ENCODE results near the gene ALDH16A1.
"Not testable (repeated sequence)": the region's sequence is repeated elsewhere in the genome, so short reads cannot be mapped to it uniquely, and the experiment has no call there.

Gene ALDH16A1

DNA sequence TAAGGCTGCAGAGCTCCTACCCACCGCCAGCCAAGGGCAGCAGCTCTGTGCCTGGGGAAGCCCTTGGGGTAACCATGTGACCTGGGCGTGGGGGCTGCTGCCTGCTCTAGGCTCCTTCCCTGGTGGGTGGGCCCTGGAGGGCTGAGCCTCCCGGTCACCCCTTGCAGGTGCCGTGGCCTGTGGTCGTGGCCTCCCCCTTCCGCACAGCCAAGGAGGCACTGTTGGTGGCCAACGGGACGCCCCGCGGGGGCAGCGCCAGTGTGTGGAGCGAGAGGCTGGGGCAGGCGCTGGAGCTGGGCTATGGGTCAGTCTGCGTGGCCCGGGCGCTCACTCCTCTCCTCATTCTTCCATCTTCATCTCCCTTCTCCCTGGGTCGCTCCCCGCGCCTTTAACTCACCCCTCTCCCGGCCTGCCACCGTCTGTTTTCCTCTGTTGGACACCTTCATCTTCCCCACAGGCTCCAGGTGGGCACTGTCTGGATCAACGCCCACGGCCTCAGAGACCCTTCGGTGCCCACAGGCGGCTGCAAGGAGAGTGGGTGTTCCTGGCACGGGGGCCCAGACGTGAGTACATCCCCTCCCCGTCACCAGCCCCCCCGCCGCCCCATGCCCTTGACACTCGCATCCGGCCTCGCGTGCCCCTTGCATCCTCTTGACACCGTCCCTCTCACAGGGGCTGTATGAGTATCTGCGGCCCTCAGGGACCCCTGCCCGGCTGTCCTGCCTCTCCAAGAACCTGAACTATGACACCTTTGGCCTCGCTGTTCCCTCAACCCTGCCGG is 11.1 kb downstream of the ALDH16A1 start:
- no peak for DNase-seq (ENCODE audit: low read depth in 2 of 2)

DNA sequence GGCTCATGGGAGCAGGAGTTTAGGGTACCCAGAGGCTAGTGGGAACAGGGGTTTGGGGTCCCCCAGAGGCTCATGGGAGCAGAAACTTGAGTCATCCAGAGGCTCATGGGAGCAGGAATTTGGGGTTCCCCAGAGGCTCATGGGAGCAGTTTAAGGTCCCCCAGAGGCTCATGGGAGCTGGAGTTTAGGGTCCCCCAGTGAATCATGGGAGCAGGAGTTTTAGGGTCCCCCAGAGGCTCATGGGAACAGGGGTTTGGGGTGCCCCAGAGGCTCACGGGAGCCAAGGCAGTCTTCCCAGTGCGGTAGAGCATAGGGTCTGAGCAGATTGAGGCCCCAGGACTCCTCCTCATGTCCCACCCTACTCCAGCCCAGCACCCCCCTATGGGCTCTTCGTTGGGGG is 12.3 kb downstream of the ALDH16A1 start:
- no peak for DNase-seq (ENCODE audit: low read depth in 2 of 2)

DNA sequence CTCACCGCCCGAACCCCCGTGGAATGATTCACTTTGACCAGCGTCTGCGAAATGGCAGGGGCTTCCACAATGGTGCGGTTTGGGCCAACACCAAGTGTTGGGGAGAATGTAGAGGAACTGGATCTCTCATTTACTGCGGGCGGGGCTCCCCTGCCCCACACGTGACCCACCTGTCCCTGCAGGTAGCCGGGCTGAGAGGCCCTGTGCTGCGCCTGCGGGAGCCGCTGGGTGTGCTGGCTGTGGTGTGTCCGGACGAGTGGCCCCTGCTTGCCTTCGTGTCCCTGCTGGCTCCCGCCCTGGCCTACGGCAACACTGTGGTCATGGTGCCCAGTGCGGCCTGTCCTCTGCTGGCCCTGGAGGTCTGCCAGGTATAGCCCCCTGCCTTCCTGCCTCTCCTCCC is 15.2 kb downstream of the ALDH16A1 start:
- DNase-seq (ENCODE audit: low read depth in 2 of 2), result no peak

DNA sequence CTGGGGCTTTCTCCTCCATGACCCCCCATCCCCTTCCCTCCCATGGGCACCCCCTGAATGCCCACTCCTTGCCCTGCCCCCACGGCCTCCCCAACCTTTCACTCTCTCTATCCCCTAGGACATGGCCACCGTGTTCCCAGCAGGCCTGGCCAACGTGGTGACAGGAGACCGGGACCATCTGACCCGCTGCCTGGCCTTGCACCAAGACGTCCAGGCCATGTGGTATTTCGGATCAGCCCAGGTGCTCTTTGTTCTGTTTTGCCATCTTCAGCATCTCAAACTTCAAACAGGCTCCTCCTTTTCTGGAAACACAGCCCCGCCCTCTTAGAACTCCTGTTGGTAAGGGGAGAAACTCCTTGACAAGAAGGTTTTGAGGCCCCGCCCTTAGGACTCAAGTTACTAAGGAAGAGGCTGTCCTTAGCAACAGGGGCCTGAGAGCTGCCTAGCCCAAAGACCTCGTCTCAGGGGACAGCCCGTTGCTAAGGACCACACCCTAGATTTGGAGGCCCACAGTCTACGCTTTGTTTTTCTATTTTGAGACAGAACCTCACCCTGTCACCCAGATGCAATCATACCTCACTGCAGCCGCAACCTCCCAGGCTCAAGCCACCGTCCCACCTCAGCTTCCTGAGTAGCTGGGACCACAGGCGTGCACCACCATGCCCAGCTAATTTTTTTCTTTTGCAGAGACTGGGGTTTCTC is 15.9 kb downstream of the ALDH16A1 start:
- peak in 1 of 2 donors; percentile 83 for DNase-seq (ENCODE audit: low read depth in 2 of 2)

- peak in 1 of 2 donors; percentile 42 for DNase-seq (ENCODE audit: low read depth in 2 of 2)
These were observed 17.0 kb downstream of the ALDH16A1 start for GRCh38 chr19:49469828-49470614.

DNA sequence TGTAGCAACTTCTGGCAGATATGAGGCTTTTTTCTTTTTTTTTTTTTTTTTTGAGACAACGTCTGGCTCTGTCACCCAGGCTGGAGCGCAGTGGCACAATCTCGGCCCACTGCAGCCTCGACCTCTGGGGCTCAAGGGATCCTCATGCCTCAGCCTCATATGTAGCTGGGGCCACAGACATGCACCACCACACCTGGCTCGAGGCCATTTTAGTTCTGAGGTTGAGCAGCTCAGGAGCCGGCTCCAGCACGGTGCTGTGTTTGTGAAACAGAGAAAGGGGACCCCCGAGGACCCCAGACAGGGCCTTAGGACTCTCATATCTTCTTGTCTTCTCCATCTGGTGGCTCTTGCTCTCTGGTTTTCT is 17.6 kb downstream of the ALDH16A1 start:
- DNase-seq (ENCODE audit: low read depth in 2 of 2), result no peak

GRCh38 chr19:49472936-49473335 is 19.9 kb downstream of the ALDH16A1 start:
- no peak for DNase-seq (ENCODE audit: low read depth in 2 of 2)

DNA sequence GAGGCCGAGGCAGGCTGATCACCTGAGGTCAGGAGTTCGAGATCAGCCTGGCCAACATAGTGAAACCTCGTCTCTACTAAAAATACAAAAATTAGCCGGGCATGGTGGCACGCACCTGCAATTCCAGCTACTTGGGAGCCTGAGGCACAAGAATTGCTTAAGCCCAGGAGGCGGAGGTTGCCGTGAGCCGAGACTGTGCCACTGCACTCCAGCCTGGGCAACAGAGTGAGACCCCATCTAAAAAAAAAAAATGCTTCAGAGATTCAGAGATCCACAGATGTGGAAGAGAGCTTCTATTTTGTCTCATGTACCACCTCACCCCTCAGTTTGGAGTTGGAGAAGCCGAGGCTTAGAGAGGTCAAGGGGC is 20.5 kb downstream of the ALDH16A1 start:
- not testable (repeated sequence) for DNase-seq (ENCODE audit: low read depth in 2 of 2)

DNA sequence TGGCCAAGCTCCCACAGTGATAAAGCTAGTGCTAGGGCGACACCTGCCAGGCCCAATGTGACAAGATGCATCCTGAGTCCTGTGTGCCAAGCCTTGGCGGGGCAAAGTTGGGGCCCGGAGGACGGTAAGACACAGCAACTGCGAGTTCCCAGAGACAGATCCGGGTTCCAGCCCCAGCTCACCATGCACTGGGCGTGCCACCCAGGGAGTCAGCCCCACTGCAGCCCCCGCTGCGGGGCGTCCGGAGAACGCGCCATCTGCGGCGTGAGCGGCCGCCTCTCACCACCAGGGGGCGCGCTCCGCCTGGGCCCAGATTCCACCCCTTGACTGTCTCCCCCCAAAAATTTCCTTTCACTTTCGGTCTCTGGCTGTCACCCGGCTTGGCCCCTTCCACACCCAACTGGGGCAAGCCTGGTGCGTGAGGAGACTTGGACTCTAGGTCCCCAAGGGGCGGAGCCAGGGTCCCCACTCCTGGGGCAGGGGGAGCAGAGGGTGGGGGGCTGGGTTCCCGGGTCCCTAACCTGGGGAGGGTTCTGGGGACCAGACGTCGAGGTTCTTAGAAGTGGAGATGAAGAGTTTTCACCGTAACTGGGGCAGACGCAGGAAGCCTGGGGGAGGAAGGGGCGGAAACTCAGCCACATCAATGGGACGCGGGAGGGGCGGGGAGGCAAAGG is 21.0 kb downstream of the ALDH16A1 start, which contains the start of gene FLT3LG:
Gene FLT3LG (plus strand): TSS at position 348 of the 674 bp plus-strand sequence. CDS start 425 bp downstream, outside the sequence.
- DNase-seq (ENCODE audit: low read depth in 2 of 2), result peak; percentile 77 to 82

DNA sequence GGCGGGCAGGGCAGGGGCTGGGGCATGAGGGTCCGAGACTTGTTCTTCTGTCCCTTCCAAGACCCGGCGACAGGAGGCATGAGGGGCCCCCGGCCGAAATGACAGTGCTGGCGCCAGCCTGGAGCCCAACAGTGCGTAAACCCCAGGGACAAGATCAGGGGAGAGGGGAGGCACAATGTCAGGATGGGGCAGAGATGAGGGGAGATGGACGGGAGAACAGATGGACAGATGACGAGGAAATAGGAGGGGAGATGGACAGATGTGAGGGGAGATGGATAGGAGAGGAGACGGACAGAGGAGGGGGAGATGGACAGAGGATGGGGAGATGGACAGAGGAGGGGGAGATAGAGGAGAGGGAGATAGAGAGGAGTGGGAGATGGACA is 21.5 kb downstream of the ALDH16A1 start:
- no peak for DNase-seq (ENCODE audit: low read depth in 2 of 2)

GRCh38 chr19:49475191-49475917 is 22.3 kb downstream of the ALDH16A1 start:
- DNase-seq (ENCODE audit: low read depth in 2 of 2), result no peak

- DNase-seq (ENCODE audit: low read depth in 2 of 2), result peak in 1 of 2 donors; percentile 48
These were observed 23.2 kb downstream of the ALDH16A1 start for GRCh38 chr19:49475995-49476880.

GRCh38 chr19:49479975-49480628 is 27.1 kb downstream of the ALDH16A1 start:
- DNase-seq (ENCODE audit: low read depth in 2 of 2), result no peak

DNA sequence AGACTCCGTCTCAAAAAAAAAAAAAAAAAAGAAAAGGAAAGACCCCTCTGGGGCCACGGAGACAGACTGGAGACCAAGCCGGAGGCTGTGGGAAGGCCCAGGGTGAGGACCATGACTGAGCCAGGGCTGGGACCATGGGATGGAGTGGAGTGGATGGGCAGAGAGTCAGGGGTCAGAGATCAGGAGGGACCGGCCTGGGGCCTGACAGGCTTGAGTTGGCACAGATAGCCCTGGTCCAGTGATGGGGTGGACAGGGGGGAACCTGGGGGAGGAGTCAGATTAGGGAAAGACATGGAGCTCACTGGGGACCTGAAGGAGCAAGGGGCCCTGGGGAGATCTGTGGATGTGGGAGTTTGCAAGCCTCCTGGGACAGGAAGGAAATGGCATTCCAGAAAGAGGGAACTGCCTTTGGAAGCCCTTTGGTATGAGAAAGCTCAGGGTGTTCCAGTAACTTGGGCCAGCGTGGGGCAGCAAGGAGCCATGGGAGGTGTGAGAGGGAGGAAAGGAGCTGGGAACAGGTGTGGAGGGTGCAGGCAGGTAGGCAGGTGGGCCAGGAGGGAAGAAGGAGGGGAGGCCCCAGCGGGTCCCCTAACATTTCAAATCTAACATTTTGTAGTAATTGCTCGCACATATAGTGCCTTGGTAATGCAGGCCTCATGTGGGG is 28.1 kb downstream of the ALDH16A1 start:
- DNase-seq (ENCODE audit: low read depth in 2 of 2), result no peak

DNA sequence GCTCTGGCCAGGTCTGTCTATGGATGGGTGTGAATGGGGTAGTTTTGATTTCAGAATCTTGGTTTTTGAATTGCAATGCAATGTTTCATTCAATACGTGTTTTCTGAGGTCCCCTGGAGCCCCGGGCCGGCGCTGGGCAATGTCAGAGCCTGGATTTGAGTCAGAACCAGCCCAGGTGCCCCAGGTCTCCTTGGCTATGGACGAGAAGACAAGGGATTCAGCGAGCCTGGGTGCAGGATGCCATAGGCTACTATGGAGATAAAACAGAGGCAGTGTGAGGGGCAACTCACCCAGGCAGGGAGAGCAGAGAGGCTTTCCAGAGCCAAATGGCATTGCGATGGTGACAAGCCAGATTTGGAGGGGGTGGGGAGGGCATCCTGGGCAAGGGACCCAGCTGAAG is 33.2 kb downstream of the ALDH16A1 start:
- DNase-seq (ENCODE audit: low read depth in 2 of 2), result no peak

- DNase-seq (ENCODE audit: low read depth in 2 of 2), result no peak
These were observed 33.8 kb downstream of the ALDH16A1 start for GRCh38 chr19:49486710-49487276.

DNA sequence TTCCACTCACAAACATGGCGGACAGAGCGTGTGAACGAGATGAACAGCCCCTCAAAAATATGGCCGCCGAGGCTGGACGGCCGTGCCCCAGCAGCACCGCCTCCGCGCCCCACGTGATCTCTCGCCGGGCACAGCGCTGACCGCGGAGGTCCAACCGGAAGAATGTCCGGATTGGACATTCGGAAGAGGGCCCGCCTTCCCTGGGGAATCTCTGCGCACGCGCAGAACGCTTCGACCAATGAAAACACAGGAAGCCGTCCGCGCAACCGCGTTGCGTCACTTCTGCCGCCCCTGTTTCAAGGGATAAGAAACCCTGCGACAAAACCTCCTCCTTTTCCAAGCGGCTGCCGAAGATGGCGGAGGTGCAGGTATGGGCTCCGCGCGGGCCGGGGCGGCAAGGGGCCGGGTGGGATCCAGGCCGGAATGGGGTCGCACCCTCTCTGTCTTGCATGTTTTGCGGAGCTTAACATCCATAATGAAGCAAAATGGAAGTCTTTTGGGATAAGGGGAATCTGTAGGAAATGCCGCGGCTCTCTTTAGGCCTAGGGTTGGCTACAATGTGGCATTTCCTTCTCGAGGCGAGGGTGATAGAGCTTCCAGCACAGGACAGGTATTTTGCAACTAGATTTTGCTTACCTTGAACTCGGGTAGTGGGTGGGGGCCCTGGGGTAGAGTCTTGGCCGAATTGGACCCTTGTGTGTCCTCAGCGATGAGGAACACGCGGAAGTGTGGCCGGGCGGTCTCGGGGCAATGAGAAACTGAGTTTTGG is 34.4 kb downstream of the ALDH16A1 start, which contains the start of gene RPL13A:
Gene RPL13A (plus strand): TSS at position 332 of the 769 bp plus-strand sequence. CDS start 22 bp downstream, at position 354.
- DNase-seq (ENCODE audit: low read depth in 2 of 2), result peak; percentile 97 to 99
